IMR-90 (cell line): Measurements from ENCODE around the gene FAM131C. TPM values are rescaled to one million over a fixed set of nuclear protein-coding genes. Genes with fewer than 3 reads are reported as not detected.

Experiments used
- ATAC-seq: fragments of 200-7000 bp; cut with Tn5 transposase; 2 replicates; pipeline ENCODE4 v1.9.1; 2020; ENCODE audit warnings: low read depth, mild to moderate bottlenecking, moderate library complexity
- BruUV-seq: library from RNA; stranded (reverse); fragments of 400-500 nt; replicated peaks from 2 replicates; lab custom pipeline; 2021; lab: Mats Ljungman, UMichigan
- CTCF ChIA-PET: fragments of 300-600 bp; formaldehyde crosslinking; extraction: SDS; loops from one replicate; lab custom pipeline; 2021; ENCODE audit warnings: antibody characterized with exemption; lab: Yijun Ruan, JAX
- POLR2A ChIA-PET: fragments of 300-600 bp; sonication (Branson Sonifier 250); formaldehyde crosslinking; loops from one replicate; lab custom pipeline; 2022; ENCODE audit warnings: antibody characterized with exemption; ENCODE audit not compliant: unreplicated experiment; lab: Charles Lee
- DNase-seq: peaks from one replicate; pipeline ENCODE4 v3.0.0; 2013
- H2AFZ ChIP-seq: replicated peaks from 2 replicates; pipeline ENCODE3; 2013; ENCODE audit warnings: low read length, mild to moderate bottlenecking; ENCODE audit not compliant: poor library complexity
- H2AK5ac ChIP-seq: 2 replicates; pipeline ENCODE4 v1.6.1; 2013; ENCODE audit warnings: low read depth, low read length, inconsistent platforms
- H2AK9ac ChIP-seq: replicated peaks from 2 replicates; pipeline ENCODE3; 2013; ENCODE audit warnings: mild to moderate bottlenecking, low read depth, low read length, moderate library complexity; ENCODE audit not compliant: poor library complexity
- H2BK120ac ChIP-seq: 2 replicates; pipeline ENCODE4 v1.6.1; 2013; ENCODE audit warnings: low read depth, low read length, inconsistent platforms
- H2BK15ac ChIP-seq: 3 replicates; pipeline ENCODE4 v1.6.1; 2013; ENCODE audit warnings: low read depth, low read length, inconsistent platforms
- H2BK20ac ChIP-seq: 2 replicates; pipeline ENCODE4 v1.6.1; 2013; ENCODE audit warnings: low read depth, mild to moderate bottlenecking, inconsistent platforms, low read length, moderate library complexity
- H2BK5ac ChIP-seq: 2 replicates; pipeline ENCODE4 v1.6.1; 2013; ENCODE audit warnings: mild to moderate bottlenecking, low read depth, low read length, inconsistent platforms; ENCODE audit not compliant: poor library complexity, severe bottlenecking
- H3K14ac ChIP-seq: replicated peaks from 2 replicates; pipeline ENCODE4 v1.6.1; 2013; ENCODE audit warnings: low read depth, low read length, inconsistent platforms
- H3K18ac ChIP-seq: 2 replicates; pipeline ENCODE4 v1.6.1; 2013; ENCODE audit warnings: low read depth, low read length, control low read depth
- H3K23ac ChIP-seq: 2 replicates; pipeline ENCODE4 v1.6.1; 2013; ENCODE audit warnings: low read depth, low read length, inconsistent platforms
- H3K27ac ChIP-seq: 2 replicates; pipeline ENCODE4 v1.5.1; 2013; ENCODE audit warnings: mild to moderate bottlenecking, control low read depth, low read length; ENCODE audit not compliant: insufficient read depth
- H3K27me3 ChIP-seq: 2 replicates; pipeline ENCODE4 v1.6.1; 2013; ENCODE audit warnings: low read length; ENCODE audit not compliant: control insufficient read depth, insufficient read depth
- H3K36me3 ChIP-seq: 2 replicates; pipeline ENCODE4 v1.6.1; 2013; ENCODE audit warnings: low read length, mixed read lengths; ENCODE audit not compliant: control insufficient read depth, insufficient read depth
- H3K4ac ChIP-seq: 2 replicates; pipeline ENCODE4 v1.6.1; 2013; ENCODE audit warnings: low read depth, low read length, inconsistent platforms
- H3K4me1 ChIP-seq: 2 replicates; pipeline ENCODE4 v1.6.1; 2013; ENCODE audit warnings: low read length, mixed read lengths; ENCODE audit not compliant: control insufficient read depth, insufficient read depth
- H3K4me2 ChIP-seq: 2 replicates; pipeline ENCODE4 v1.6.1; 2013; ENCODE audit warnings: low read depth, mild to moderate bottlenecking, control low read depth, low read length, moderate library complexity
- H3K4me3 ChIP-seq: 2 replicates; pipeline ENCODE4 v1.5.1; 2013; ENCODE audit warnings: low read depth, mild to moderate bottlenecking, control low read depth, low read length, moderate library complexity; ENCODE audit not compliant: insufficient read depth
- H3K56ac ChIP-seq: 2 replicates; pipeline ENCODE4 v1.6.1; 2013; ENCODE audit warnings: low read length, inconsistent platforms; ENCODE audit not compliant: insufficient read depth; ENCODE audit errors: extremely low read depth
- H3K79me1 ChIP-seq, 2 experiments: 2 replicates each; pipeline ENCODE4 v1.6.1; 2013; ENCODE audit warnings: low read length in 2 of 2, inconsistent platforms in 1 of 2, low read depth in 1 of 2
- H3K9ac ChIP-seq: 2 replicates; pipeline ENCODE4 v1.6.1; 2013; ENCODE audit warnings: low read depth, low read length, control low read depth
- H3K9me1 ChIP-seq: 2 replicates; pipeline ENCODE4 v1.6.1; 2013; ENCODE audit warnings: low read length, inconsistent platforms; ENCODE audit not compliant: insufficient read depth
- H3K9me3 ChIP-seq: 2 replicates; pipeline ENCODE4 v1.6.1; 2013; ENCODE audit warnings: low read length; ENCODE audit not compliant: control insufficient read depth, insufficient read depth
- H4K20me1 ChIP-seq: 2 replicates; pipeline ENCODE4 v1.6.1; 2013; ENCODE audit warnings: low read length, inconsistent platforms; ENCODE audit not compliant: insufficient read depth
- H4K5ac ChIP-seq: 2 replicates; pipeline ENCODE4 v1.6.1; 2013; ENCODE audit warnings: mild to moderate bottlenecking, low read depth, low read length, control low read depth
- H4K8ac ChIP-seq, 2 experiments: 2 replicates each; pipeline ENCODE4 v1.6.1; 2013; ENCODE audit warnings: low read depth in 2 of 2, low read length in 2 of 2, control low read depth in 1 of 2, inconsistent platforms in 1 of 2
- H4K91ac ChIP-seq: 2 replicates; pipeline ENCODE4 v1.6.1; 2013; ENCODE audit warnings: low read depth, low read length, inconsistent platforms; ENCODE audit not compliant: insufficient read depth
- BHLHE40 ChIP-seq: fragments of 150-350 bp; IDR thresholded peaks from 2 replicates; pipeline ENCODE4 v1.6.1; 2016; ENCODE audit warnings: mild to moderate bottlenecking, low read depth, low read length
- CHD1 ChIP-seq: IDR thresholded peaks from 2 replicates; pipeline ENCODE4 v1.6.1; 2012; ENCODE audit warnings: low read depth, low read length, improper control_type of control experiment
- MAFK ChIP-seq: IDR thresholded peaks from 2 replicates; pipeline ENCODE4 v1.6.1; 2012; ENCODE audit warnings: low read depth, low read length, improper control_type of control experiment
- MAZ ChIP-seq: IDR thresholded peaks from 2 replicates; pipeline ENCODE4 v1.6.1; 2012; ENCODE audit warnings: low read depth, mild to moderate bottlenecking, low read length, improper control_type of control experiment, moderate library complexity, borderline replicate concordance
- MXI1 ChIP-seq: IDR thresholded peaks from 2 replicates; pipeline ENCODE4 v1.6.1; 2012; ENCODE audit warnings: low read depth, mild to moderate bottlenecking, low read length, moderate library complexity, borderline replicate concordance
- POLR2A ChIP-seq: IDR thresholded peaks from 2 replicates; pipeline ENCODE4 v1.6.1; 2012; ENCODE audit warnings: mild to moderate bottlenecking, low read depth, low read length
- RAD21 ChIP-seq: IDR thresholded peaks from 2 replicates; pipeline ENCODE4 v1.6.1; 2012; ENCODE audit warnings: low read length, improper control_type of control experiment
- RCOR1 ChIP-seq: IDR thresholded peaks from 2 replicates; pipeline ENCODE4 v1.6.1; 2012; ENCODE audit warnings: mild to moderate bottlenecking, low read length, improper control_type of control experiment; ENCODE audit not compliant: insufficient replicate concordance
- RFX5 ChIP-seq: IDR thresholded peaks from 2 replicates; pipeline ENCODE4 v1.8.0; 2012; ENCODE audit warnings: low read depth, mild to moderate bottlenecking, low read length, moderate library complexity
- WGBS, 2 experiments: methylation state at CpG; one replicate each; pipeline versions ENCODE4 v1.1.5 to v1.1.7; 2013; ENCODE audit warnings: missing lambda C conversion rate in 2 of 2; ENCODE audit not compliant: insufficient read length in 1 of 2; ENCODE audit errors: extremely low coverage in 2 of 2; 5-methylcytosine and 5-hydroxymethylcytosine counted together
- dilution Hi-C: fragments of 300-500 bp; cut with HindIII; formaldehyde crosslinking; loops from one replicate; pipeline ENCODE4 v1.14.3; 2018; ENCODE audit warnings: low sequenced_read_pairs; ENCODE audit not compliant: unreplicated experiment
- in situ Hi-C: fragments of 300-500 bp; cut with MboI; formaldehyde crosslinking; loops from 3 replicates; pipeline ENCODE4 v1.14.3; 2019; ENCODE audit warnings: low sequenced_read_pairs, inconsistent platforms, mixed read lengths
- intact Hi-C: fragments of 100-400 bp; cut with micrococcal nuclease; formaldehyde crosslinking; loops from 2 replicates; pipeline ENCODE4 v1.10.0; 2022
- polyA plus RNA-seq, 3 experiments: library from polyadenylated mRNA; depleted of rRNA; stranded (reverse); fragments of >200 nt; gene quantifications; 2 replicates each; pipeline ENCODE4 v1.2.3, GENCODE V29; 2012; ENCODE audit warnings: low replicate concordance in 1 of 3
- total RNA-seq: library from RNA; depleted of rRNA; stranded (reverse); fragments of >200 nt; gene quantifications from 2 replicates; pipeline ENCODE4 v1.2.3, GENCODE V29; 2012
- TF ChIP-seq, protein P1 (sequence below): conservative IDR thresholded peaks from 2 replicates; pipeline ENCODE4 v1.5.1; 2012; ENCODE audit warnings: mild to moderate bottlenecking, low read depth, low read length, improper control_type of control experiment
- TF ChIP-seq, protein P2 (sequence below): fragments of 150-350 bp; IDR thresholded peaks from 2 replicates; pipeline ENCODE4 v1.6.1; 2017; ENCODE audit warnings: mild to moderate bottlenecking, antibody characterized with exemption, low read length, low read depth
- TF ChIP-seq, protein P3 (sequence below): fragments of 150-350 bp; IDR thresholded peaks from 2 replicates; pipeline ENCODE4 v1.6.1; 2016; ENCODE audit warnings: low read depth, mild to moderate bottlenecking, low read length, moderate library complexity, borderline replicate concordance

FAM131C gene
- total and polyA plus RNA-seq, 2 of the 4 experiments (the other 2 are of a cell fraction), result 0.18 to 1.0 TPM

DNA sequence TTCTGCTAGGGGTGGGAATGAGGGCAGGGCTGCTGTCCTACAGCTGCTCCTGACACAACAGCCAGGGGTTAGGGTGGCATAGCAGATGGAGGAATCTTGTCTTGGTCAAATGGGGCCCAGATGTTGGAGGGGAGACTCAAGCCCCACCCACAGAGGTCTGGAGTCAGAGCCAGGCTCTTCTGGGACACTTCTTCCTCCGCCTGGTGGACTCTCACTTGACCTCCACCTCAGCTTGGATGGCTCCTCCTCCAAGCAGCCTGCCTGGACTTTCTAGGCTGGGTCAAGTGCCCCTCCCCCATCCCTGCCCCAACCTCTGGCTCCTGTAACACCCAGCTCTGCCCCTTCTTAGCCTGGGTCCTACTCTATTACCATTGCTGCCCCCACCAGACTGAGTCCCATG lies 47.0 kb upstream of the FAM131C start:
- Histone ChIP-seq H3K14ac (no peak overlapping the region), H3K4me2 (no peak overlapping the region), H3K36me3 (peaks cover 16% of the 10 kb centered on the region), H3K56ac (no peak overlapping the region), H4K8ac (no peak overlapping the region), H3K79me1 (peaks cover 4 to 23% of the 10 kb centered on the region in 2 experiments), H3K9ac (no peak overlapping the region), H2BK20ac (no peak overlapping the region), H3K27me3 (no peaks in the 10 kb centered on the region), H3K9me1 (peaks cover 13% of the 10 kb centered on the region), H2AFZ (no peak overlapping the region), H2BK5ac (no peak overlapping the region), H3K4me1 (peaks cover 13% of the 10 kb centered on the region), H3K4ac (no peak overlapping the region), H2BK120ac (no peak overlapping the region), H4K91ac (no peak overlapping the region), H3K23ac (no peak overlapping the region), H3K4me3 (no peak overlapping the region), H4K20me1 (peaks cover 28% of the 10 kb centered on the region), H2AK5ac (no peak overlapping the region), H4K5ac (no peak overlapping the region), H3K9me3 (no peaks in the 10 kb centered on the region), H3K27ac (no peak overlapping the region), H3K18ac (no peak overlapping the region), H2AK9ac (no peak overlapping the region), H2BK15ac (no peak overlapping the region)
- ATAC-seq (no peak), DNase-seq (no peak)
- in situ Hi-C loops, result no loop called here
- BruUV-seq, result no TSS peak
- intact Hi-C loops, result no loop called here
- TF ChIP-seq, protein P1, sequence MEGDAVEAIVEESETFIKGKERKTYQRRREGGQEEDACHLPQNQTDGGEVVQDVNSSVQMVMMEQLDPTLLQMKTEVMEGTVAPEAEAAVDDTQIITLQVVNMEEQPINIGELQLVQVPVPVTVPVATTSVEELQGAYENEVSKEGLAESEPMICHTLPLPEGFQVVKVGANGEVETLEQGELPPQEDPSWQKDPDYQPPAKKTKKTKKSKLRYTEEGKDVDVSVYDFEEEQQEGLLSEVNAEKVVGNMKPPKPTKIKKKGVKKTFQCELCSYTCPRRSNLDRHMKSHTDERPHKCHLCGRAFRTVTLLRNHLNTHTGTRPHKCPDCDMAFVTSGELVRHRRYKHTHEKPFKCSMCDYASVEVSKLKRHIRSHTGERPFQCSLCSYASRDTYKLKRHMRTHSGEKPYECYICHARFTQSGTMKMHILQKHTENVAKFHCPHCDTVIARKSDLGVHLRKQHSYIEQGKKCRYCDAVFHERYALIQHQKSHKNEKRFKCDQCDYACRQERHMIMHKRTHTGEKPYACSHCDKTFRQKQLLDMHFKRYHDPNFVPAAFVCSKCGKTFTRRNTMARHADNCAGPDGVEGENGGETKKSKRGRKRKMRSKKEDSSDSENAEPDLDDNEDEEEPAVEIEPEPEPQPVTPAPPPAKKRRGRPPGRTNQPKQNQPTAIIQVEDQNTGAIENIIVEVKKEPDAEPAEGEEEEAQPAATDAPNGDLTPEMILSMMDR, result no peak
- TF ChIP-seq CHD1, result no peak
- no peak for TF ChIP-seq RFX5
- TF ChIP-seq, protein P2, sequence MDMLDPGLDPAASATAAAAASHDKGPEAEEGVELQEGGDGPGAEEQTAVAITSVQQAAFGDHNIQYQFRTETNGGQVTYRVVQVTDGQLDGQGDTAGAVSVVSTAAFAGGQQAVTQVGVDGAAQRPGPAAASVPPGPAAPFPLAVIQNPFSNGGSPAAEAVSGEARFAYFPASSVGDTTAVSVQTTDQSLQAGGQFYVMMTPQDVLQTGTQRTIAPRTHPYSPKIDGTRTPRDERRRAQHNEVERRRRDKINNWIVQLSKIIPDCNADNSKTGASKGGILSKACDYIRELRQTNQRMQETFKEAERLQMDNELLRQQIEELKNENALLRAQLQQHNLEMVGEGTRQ, result no peak
- no peak for TF ChIP-seq MAFK
- no peak for TF ChIP-seq POLR2A
- no peak for TF ChIP-seq BHLHE40
- TF ChIP-seq MAZ, result no peak
- TF ChIP-seq MXI1, result no peak
- TF ChIP-seq, protein P3, sequence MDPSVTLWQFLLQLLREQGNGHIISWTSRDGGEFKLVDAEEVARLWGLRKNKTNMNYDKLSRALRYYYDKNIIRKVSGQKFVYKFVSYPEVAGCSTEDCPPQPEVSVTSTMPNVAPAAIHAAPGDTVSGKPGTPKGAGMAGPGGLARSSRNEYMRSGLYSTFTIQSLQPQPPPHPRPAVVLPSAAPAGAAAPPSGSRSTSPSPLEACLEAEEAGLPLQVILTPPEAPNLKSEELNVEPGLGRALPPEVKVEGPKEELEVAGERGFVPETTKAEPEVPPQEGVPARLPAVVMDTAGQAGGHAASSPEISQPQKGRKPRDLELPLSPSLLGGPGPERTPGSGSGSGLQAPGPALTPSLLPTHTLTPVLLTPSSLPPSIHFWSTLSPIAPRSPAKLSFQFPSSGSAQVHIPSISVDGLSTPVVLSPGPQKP, result no peak
- TF ChIP-seq RCOR1, result no peak
- no peak for TF ChIP-seq RAD21
- POLR2A ChIA-PET, result interaction anchor here (0.6 kb wide), 1 partner anchor 7 kb away, joined by 4 read pairs; no protein-coding TSS in a partner anchor
- CTCF ChIA-PET, result no interaction called here
- dilution Hi-C loops, result no loop called here
- WGBS, 2 experiments, result no CpG with 5 or more reads among the region's 1 CpG
